Osteoblast (primary cell): ENCODE results near the gene CMPK2. TPM values are rescaled to one million over a fixed set of nuclear protein-coding genes. Genes with fewer than 3 reads are reported as not detected.

Experiments
- DNase-seq: peaks from one replicate; pipeline ENCODE4 v3.0.0; 2011; ENCODE audit warnings: low spot score, mixed read lengths; ENCODE audit not compliant: insufficient read length; ENCODE audit errors: missing footprints
- H2AFZ ChIP-seq: 2 replicates; pipeline ENCODE4 v1.6.0; 2011; ENCODE audit warnings: mild to moderate bottlenecking, low read length
- H3K27ac ChIP-seq: 2 replicates; pipeline ENCODE4 v1.5.1; 2011; ENCODE audit warnings: mild to moderate bottlenecking, low read depth, low read length, moderate library complexity
- H3K27me3 ChIP-seq: 2 replicates; pipeline ENCODE4 v1.6.0; 2012; ENCODE audit warnings: mild to moderate bottlenecking, control low read depth, inconsistent platforms, low read length, moderate library complexity; ENCODE audit not compliant: insufficient read depth
- H3K36me3 ChIP-seq: 2 replicates; pipeline ENCODE4 v1.5.1; 2011; ENCODE audit warnings: mild to moderate bottlenecking, low read length, control low read depth, moderate library complexity; ENCODE audit not compliant: insufficient read depth
- H3K4me1 ChIP-seq: 2 replicates; pipeline ENCODE4 v1.5.1; 2011; ENCODE audit warnings: mild to moderate bottlenecking, low read length, control low read depth, moderate library complexity; ENCODE audit not compliant: insufficient read depth
- H3K4me2 ChIP-seq: 2 replicates; pipeline ENCODE4 v1.6.0; 2011; ENCODE audit warnings: mild to moderate bottlenecking, low read length; ENCODE audit not compliant: insufficient read depth
- H3K4me3 ChIP-seq: fragments of 200-600 bp; sonication (generic); 3 replicates; pipeline ENCODE4 v1.5.1; 2012; ENCODE audit warnings: mild to moderate bottlenecking, low read length, inconsistent platforms; ENCODE audit not compliant: insufficient read depth
- H3K79me2 ChIP-seq: 2 replicates; pipeline ENCODE4 v1.6.0; 2012; ENCODE audit warnings: mild to moderate bottlenecking, low read length, control low read depth, inconsistent platforms; ENCODE audit not compliant: insufficient read depth
- H3K9me3 ChIP-seq: 2 replicates; pipeline ENCODE4 v1.5.1; 2011; ENCODE audit warnings: low read depth, low read length, control low read depth
- H4K20me1 ChIP-seq: 2 replicates; pipeline ENCODE4 v1.6.0; 2012; ENCODE audit warnings: mild to moderate bottlenecking, low read length, control low read depth; ENCODE audit not compliant: insufficient read depth
- total RNA-seq: library from RNA; depleted of rRNA; stranded (reverse); fragments of >200 nt; gene quantifications from 2 replicates; pipeline ENCODE4 v1.2.3, GENCODE V29; 2012
- TF ChIP-seq, protein P1 (sequence below): IDR thresholded peaks from 2 replicates; pipeline ENCODE4 v1.5.1; 2011; ENCODE audit warnings: mild to moderate bottlenecking, low read depth, low read length, moderate library complexity; ENCODE audit errors: extremely low read depth

The CMPK2 gene
- total RNA-seq, 1 donor, result 2.2 TPM

DNA sequence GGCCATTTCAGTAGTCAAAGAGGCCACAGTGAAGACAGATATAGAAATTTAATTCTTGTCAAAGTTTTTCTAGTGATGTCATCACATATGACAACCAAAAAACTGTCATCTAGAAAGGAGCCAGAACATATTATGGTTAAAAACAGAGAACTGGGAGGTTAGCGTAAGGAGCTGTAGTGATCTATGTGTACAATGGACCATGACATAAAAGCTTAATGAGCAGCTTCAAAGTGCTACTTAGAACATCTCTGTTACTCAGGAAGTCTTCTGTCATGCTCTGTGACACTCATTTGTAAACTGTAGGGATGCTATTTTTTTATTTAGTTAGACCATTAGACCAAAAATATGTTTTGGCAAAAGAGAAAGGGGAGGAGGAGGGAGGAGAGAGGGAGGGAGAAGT, 57.3 kb downstream of the CMPK2 start:
- Histone ChIP-seq H3K79me2 (no peaks in the 10 kb centered on the region), H3K27me3 (no peaks in the 10 kb centered on the region), H4K20me1 (no peaks in the 10 kb centered on the region), H3K4me2 (no peak overlapping the region), H2AFZ (no peak overlapping the region), H3K9me3 (no peaks in the 10 kb centered on the region), H3K4me1 (no peaks in the 10 kb centered on the region), H3K36me3 (no peaks in the 10 kb centered on the region), H3K27ac (no peak overlapping the region), H3K4me3 (no peak overlapping the region)
- TF ChIP-seq, protein P1, sequence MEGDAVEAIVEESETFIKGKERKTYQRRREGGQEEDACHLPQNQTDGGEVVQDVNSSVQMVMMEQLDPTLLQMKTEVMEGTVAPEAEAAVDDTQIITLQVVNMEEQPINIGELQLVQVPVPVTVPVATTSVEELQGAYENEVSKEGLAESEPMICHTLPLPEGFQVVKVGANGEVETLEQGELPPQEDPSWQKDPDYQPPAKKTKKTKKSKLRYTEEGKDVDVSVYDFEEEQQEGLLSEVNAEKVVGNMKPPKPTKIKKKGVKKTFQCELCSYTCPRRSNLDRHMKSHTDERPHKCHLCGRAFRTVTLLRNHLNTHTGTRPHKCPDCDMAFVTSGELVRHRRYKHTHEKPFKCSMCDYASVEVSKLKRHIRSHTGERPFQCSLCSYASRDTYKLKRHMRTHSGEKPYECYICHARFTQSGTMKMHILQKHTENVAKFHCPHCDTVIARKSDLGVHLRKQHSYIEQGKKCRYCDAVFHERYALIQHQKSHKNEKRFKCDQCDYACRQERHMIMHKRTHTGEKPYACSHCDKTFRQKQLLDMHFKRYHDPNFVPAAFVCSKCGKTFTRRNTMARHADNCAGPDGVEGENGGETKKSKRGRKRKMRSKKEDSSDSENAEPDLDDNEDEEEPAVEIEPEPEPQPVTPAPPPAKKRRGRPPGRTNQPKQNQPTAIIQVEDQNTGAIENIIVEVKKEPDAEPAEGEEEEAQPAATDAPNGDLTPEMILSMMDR, result no peak
- no peak for DNase-seq

DNA sequence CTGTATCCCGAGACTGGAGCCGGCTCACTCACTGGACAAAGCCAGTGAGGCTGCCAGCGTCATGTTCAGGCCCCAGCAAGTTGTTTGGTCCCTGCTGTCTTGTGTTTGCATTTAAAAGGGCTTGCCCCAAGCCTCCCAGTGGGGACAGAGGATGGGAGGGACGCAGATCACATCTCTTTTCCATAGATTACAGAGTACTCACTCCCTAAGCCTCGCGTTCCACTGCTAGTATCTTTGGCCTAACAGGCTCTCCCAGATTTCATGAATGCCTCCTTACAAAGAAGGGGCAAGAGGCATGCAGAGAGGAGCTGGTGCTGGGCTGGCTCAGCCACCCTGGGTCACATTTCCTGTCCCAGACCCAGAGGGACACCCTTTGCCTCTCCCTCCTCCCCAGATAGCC, 59.1 kb downstream of the CMPK2 start:
- no peak overlapping the region for H3K27ac ChIP-seq
- no peak for DNase-seq
- no peaks in the 10 kb centered on the region for H4K20me1 ChIP-seq
- no peaks in the 10 kb centered on the region for H3K27me3 ChIP-seq
- peaks cover 2% of the 10 kb centered on the region for H3K9me3 ChIP-seq
- H3K4me2 ChIP-seq, result no peak overlapping the region
- H3K4me3 ChIP-seq, result no peak overlapping the region
- H3K4me1 ChIP-seq, result no peaks in the 10 kb centered on the region
- H2AFZ ChIP-seq, result no peak overlapping the region
- TF ChIP-seq, protein P1, result no peak
- no peaks in the 10 kb centered on the region for H3K36me3 ChIP-seq
- H3K79me2 ChIP-seq, result no peaks in the 10 kb centered on the region

DNA sequence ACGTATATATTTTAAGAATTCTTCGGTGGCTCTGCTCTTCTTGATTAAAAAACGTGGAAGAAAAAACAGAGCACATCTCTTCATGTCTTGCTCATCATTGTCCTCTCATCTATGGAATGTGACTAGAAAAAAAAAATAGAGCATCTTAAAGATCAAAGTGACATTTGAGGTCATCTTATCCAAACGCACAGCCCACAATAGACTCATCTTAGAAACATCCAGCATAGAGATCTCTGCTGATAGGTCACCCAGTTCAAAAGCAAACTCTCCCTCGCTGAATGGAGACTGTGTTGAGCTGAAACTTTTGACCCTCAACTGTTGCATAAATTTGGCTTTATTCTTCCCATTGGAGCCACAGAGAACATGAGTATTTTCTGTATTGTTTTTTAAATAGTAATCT, 65.2 kb downstream of the CMPK2 start:
- no peaks in the 10 kb centered on the region for H3K4me1 ChIP-seq
- no peak overlapping the region for H3K27ac ChIP-seq
- H3K4me3 ChIP-seq, result no peak overlapping the region
- H3K36me3 ChIP-seq, result no peaks in the 10 kb centered on the region
- no peak for DNase-seq
- no peak overlapping the region for H3K4me2 ChIP-seq
- no peak overlapping the region for H2AFZ ChIP-seq
- peaks cover 4% of the 10 kb centered on the region for H3K9me3 ChIP-seq
- H3K27me3 ChIP-seq, result no peaks in the 10 kb centered on the region
- H3K79me2 ChIP-seq, result no peaks in the 10 kb centered on the region
- H4K20me1 ChIP-seq, result no peaks in the 10 kb centered on the region
- TF ChIP-seq, protein P1, result no peak

Other genes starting within 250 kb of the CMPK2 start
- gene RSAD2, start 11.9 kb upstream of the CMPK2 start, total RNA-seq, result 0.29 and 0.72 TPM in 2 replicates
- 15.9 and 18.0 TPM in 2 replicates for gene RNF144A, start 51.5 kb upstream of the CMPK2 start, total RNA-seq